HEK293T (cell line): ENCODE data around the gene TOMM22.

Source experiments
- L3MBTL2 ChIP-seq: fragments of 450-650 bp; conservative IDR thresholded peaks from 2 replicates; pipeline ENCODE4 v1.6.1; 2016; ENCODE audit warnings: mild to moderate bottlenecking
- LEF1 ChIP-seq: fragments of 450-650 bp; IDR thresholded peaks from 2 replicates; pipeline ENCODE4 v1.6.1; 2017; ENCODE audit warnings: mild to moderate bottlenecking, borderline replicate concordance
- NFRKB ChIP-seq: fragments of 450-650 bp; IDR thresholded peaks from 2 replicates; pipeline ENCODE4 v1.6.1; 2016; ENCODE audit warnings: mild to moderate bottlenecking, moderate library complexity
- SP1 ChIP-seq: fragments of 450-650 bp; IDR thresholded peaks from 2 replicates; pipeline ENCODE4 v1.6.1; 2017
- TARDBP ChIP-seq: fragments of 450-650 bp; IDR thresholded peaks from 2 replicates; pipeline ENCODE4 v1.6.1; 2016

GRCh38 chr22:38699784-38700183, 18.0 kb downstream of the TOMM22 start:
- TF ChIP-seq SP1 (no peak), TARDBP (no peak), LEF1 (no peak), NFRKB (no peak), L3MBTL2 (no peak)
